HepG2 (cell line): ENCODE results near the gene ANO1. TPM values are rescaled to one million over a fixed set of nuclear protein-coding genes. Genes with fewer than 3 reads are reported as not detected.
"Not testable (repeated sequence)": the region's sequence is repeated elsewhere in the genome, so short reads cannot be mapped to it uniquely, and the experiment has no call there.

Source experiments
- ATAC-seq: fragments of 200-7000 bp; cut with Tn5 transposase; 3 replicates; pipeline ENCODE4 v1.9.1; 2020; ENCODE audit warnings: mild to moderate bottlenecking, moderate library complexity
- BruUV-seq: library from RNA; stranded (reverse); fragments of 400-500 nt; replicated peaks from 2 replicates; lab custom pipeline; 2021; lab: Mats Ljungman, UMichigan
- CTCF ChIA-PET: fragments of 300-600 bp; formaldehyde crosslinking; extraction: SDS; loops from one replicate; lab custom pipeline; 2021; ENCODE audit warnings: low total read pairs, inconsistent platforms, low intra/inter-chr PET ratio; lab: Yijun Ruan, JAX
- POLR2A ChIA-PET: fragments of 350-600 bp; sonication (Branson Sonifier 250); formaldehyde crosslinking; loops from one replicate; lab custom pipeline; 2020; ENCODE audit warnings: antibody characterized with exemption, inconsistent platforms; lab: Yijun Ruan, JAX
- DNase-seq: peaks from one replicate; pipeline ENCODE4 v3.0.0-alpha.2; 2015; ENCODE audit warnings: low spot score
- FAIRE-seq: peaks from 3 replicates; lab custom pipeline; 2011; peaks lifted over from hg19 to GRCh38; lab: Jason Lieb, UNC
- H2AFZ ChIP-seq: one replicate; pipeline ENCODE4 v1.6.1; 2011; ENCODE audit warnings: low read length, inconsistent platforms
- H3K27ac ChIP-seq: fragments of 300-600 bp; 3 replicates; pipeline ENCODE4 v1.8.0; 2011; ENCODE audit warnings: mixed run types, mild to moderate bottlenecking, mixed read lengths, low read length, inconsistent platforms; ENCODE audit not compliant: insufficient read depth; ENCODE audit errors: extremely low read length
- H3K27me3 ChIP-seq, 2 experiments: fragments of 200-600 bp in 1 of 2; 2 replicates in 1 of 2; 3 replicates in 1 of 2; pipeline versions ENCODE4 v1.6.0 to v1.8.0; 2011; ENCODE audit warnings: low read length in 2 of 2, mild to moderate bottlenecking in 2 of 2, moderate library complexity in 2 of 2, inconsistent platforms in 1 of 2; ENCODE audit not compliant: insufficient read depth in 2 of 2, control insufficient read depth in 1 of 2
- H3K36me3 ChIP-seq, 2 experiments: fragments of 200-600 bp in 1 of 2; replicated peaks in 1 of 2; 2 replicates in 1 of 2; 3 replicates in 1 of 2; pipeline versions ENCODE4 v1.5.1 to v1.8.0; 2011; ENCODE audit warnings: low read length in 2 of 2, inconsistent platforms in 1 of 2; ENCODE audit not compliant: insufficient read depth in 2 of 2, control insufficient read depth in 1 of 2
- H3K4me1 ChIP-seq: 2 replicates; pipeline ENCODE4 v1.5.1; 2012; ENCODE audit warnings: low read length, inconsistent platforms; ENCODE audit not compliant: insufficient read depth
- H3K4me2 ChIP-seq: 2 replicates; pipeline ENCODE4 v1.6.0; 2011; ENCODE audit warnings: low read depth, low read length, inconsistent platforms
- H3K4me3 ChIP-seq, 3 experiments: fragments of 200-600 bp in 1 of 3; sonication (generic), shearing (Covaris generic) in 1 of 3; replicated peaks in 1 of 3; 2 replicates each; pipeline ENCODE4 v1.5.1; 2011 to 2016; ENCODE audit warnings: low read length in 3 of 3, inconsistent platforms in 2 of 3, low read depth in 2 of 3, mild to moderate bottlenecking in 2 of 3, control low read depth in 1 of 3, mixed read lengths in 1 of 3; ENCODE audit not compliant: insufficient read depth in 1 of 3
- H3K79me2 ChIP-seq: one replicate; pipeline ENCODE4 v1.6.1; 2011; ENCODE audit warnings: low read length, inconsistent platforms; ENCODE audit not compliant: insufficient read depth
- H3K9ac ChIP-seq: 2 replicates; pipeline ENCODE4 v1.6.0; 2011; ENCODE audit warnings: mild to moderate bottlenecking, low read depth, low read length, inconsistent platforms; ENCODE audit not compliant: insufficient read depth
- H3K9me3 ChIP-seq: 2 replicates; pipeline ENCODE4 v1.5.1; 2012; ENCODE audit warnings: mild to moderate bottlenecking, low read length
- H4K20me1 ChIP-seq: 2 replicates; pipeline ENCODE4 v1.6.0; 2011; ENCODE audit warnings: inconsistent platforms, mild to moderate bottlenecking, low read length, moderate library complexity; ENCODE audit not compliant: insufficient read depth
- GLI4 ChIP-seq: sonication (generic); formaldehyde crosslinking; IDR thresholded peaks from 2 replicates; pipeline ENCODE4 v1.5.1; 2020; ENCODE audit warnings: missing genetic modification reagents, mild to moderate bottlenecking, moderate library complexity, borderline replicate concordance
- MAFK ChIP-seq, 2 experiments: IDR thresholded peaks in 1 of 2; conservative IDR thresholded peaks in 1 of 2; 2 replicates each; pipeline ENCODE4 v1.6.1; 2011; ENCODE audit warnings: improper control_type of control experiment in 2 of 2, low read length in 2 of 2
- SOX13 ChIP-seq, 3 experiments: fragments of 450-650 bp in 1 of 3; sonication (generic) in 1 of 3; formaldehyde crosslinking in 1 of 3; IDR thresholded peaks in 2 of 3; conservative IDR thresholded peaks in 1 of 3; 2 replicates each; pipeline versions ENCODE4 v1.5.0 to v1.6.1; 2016 to 2020; ENCODE audit warnings: antibody characterized with exemption in 1 of 3, mild to moderate bottlenecking in 1 of 3, missing compliant biosample characterization in 1 of 3, missing genetic modification reagents in 1 of 3, moderate library complexity in 1 of 3
- SOX5 ChIP-seq: IDR thresholded peaks from 2 replicates; pipeline ENCODE4 v1.6.1; 2016; ENCODE audit warnings: borderline replicate concordance
- SOX6 ChIP-seq, 2 experiments: fragments of 450-650 bp in 1 of 2; sonication (generic) in 1 of 2; formaldehyde crosslinking in 1 of 2; IDR thresholded peaks; 2 replicates each; pipeline versions ENCODE4 v1.4.0 to v1.6.1; 2017 to 2020; ENCODE audit warnings: antibody characterized with exemption in 1 of 2, mild to moderate bottlenecking in 1 of 2, missing genetic modification reagents in 1 of 2
- ZNF432 ChIP-seq: sonication (generic); formaldehyde crosslinking; IDR thresholded peaks from 2 replicates; pipeline ENCODE4 v1.5.0; 2020; ENCODE audit warnings: missing genetic modification reagents, mild to moderate bottlenecking, borderline replicate concordance
- WGBS: methylation state at CpG from one replicate; pipeline ENCODE4 v1.1.6; 2017; ENCODE audit warnings: low lambda C conversion rate; 5-methylcytosine and 5-hydroxymethylcytosine counted together
- in situ Hi-C: cut with HindIII; loops from 2 replicates; pipeline ENCODE4 v1.10.0; 2017; ENCODE audit warnings: low pct_unique_long_range_greater_than_20kb; ENCODE audit not compliant: extremely low pct_ligation_motif_present
- intact Hi-C: fragments of 100-400 bp; cut with micrococcal nuclease; formaldehyde crosslinking; loops from one replicate; pipeline ENCODE4 v1.10.0; 2022; ENCODE audit not compliant: unreplicated experiment
- polyA plus RNA-seq, 8 experiments: library from polyadenylated mRNA; depleted of rRNA in 3 of 8; stranded (reverse) in 7 of 8; unstranded in 1 of 8; fragments of >200 nt; fragmentation: Illumina TruSeq in 4 of 8; extraction: Trizol in 4 of 8; gene quantifications; 2 replicates each; pipeline versions ENCODE4 v1.2.1 to v1.2.3, GENCODE V29; 2011 to 2016; ENCODE audit warnings: low read depth in 4 of 8, missing spikeins in 1 of 8, mixed read lengths in 1 of 8; ENCODE audit not compliant: insufficient read depth in 1 of 8
- total RNA-seq, 5 experiments: library from RNA; depleted of rRNA; stranded (reverse); fragments of >200 nt; fragmentation: Illumina TruSeq; extraction: Trizol; gene quantifications; 2 replicates each; pipeline ENCODE4 v1.2.3, GENCODE V29; 2016; ENCODE audit warnings: low read depth in 1 of 5
- TF ChIP-seq, protein P1 (sequence below): sonication (generic); formaldehyde crosslinking; conservative IDR thresholded peaks from 2 replicates; pipeline ENCODE4 v1.8.0; 2022; ENCODE audit warnings: low read depth, missing genetic modification reagents

Gene ANO1
- total and polyA plus RNA-seq, 2 of the 13 experiments (the other 11 are each of a cell fraction or from before 2014, with no cell fraction given) = not detected

- H4K20me1 ChIP-seq = no peaks in the 10 kb centered on the region
- WGBS = 25% methylated on average over 7 of the region's 11 CpGs
These were observed 43.3 kb upstream of the ANO1 start for GRCh38 chr11:70034740-70035365.

DNA sequence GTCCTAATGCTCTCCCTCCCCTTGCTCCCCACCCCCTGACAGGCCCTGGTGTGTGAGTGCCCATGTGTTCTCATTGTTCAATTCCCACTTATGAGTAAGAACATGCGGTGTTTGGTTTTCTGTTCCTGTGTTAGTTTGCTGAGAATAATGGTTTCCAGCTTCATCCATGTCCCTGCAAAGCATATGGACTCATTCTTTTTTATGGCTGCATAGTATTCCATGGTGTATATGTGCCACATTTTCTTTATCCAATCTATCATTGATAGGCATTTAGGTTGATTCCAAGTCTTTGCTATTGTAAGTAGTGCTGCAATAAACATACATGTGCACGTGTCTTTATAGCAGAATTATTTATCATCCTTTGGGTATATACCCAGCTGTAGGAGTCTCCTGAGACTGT, 42.5 kb upstream of the ANO1 start:
- POLR2A ChIA-PET, H2AFZ ChIP-seq, DNase-seq, intact Hi-C loops, H3K79me2 ChIP-seq, FAIRE-seq, H3K4me3 ChIP-seq, ATAC-seq, CTCF ChIA-PET, H3K36me3 ChIP-seq, H3K4me2 ChIP-seq, BruUV-seq, H4K20me1 ChIP-seq, H3K9ac ChIP-seq, H3K27ac ChIP-seq, H3K4me1 ChIP-seq, in situ Hi-C loops: not testable (repeated sequence)
- Histone ChIP-seq H3K27me3 (peaks cover 6 to 63% of the 10 kb centered on the region in 2 experiments), H3K9me3 (peaks cover 19% of the 10 kb centered on the region; the same call in 1 of the 2 replicates)
- WGBS = 0% methylated on average over 2 of the region's 2 CpGs

More at GRCh38 chr11:70034740-70035365, 43.3 kb upstream of the ANO1 start:
- FAIRE-seq (no peak), DNase-seq (no peak), ATAC-seq (peak; percentile 70; the same call in 2 of the 3 replicates)
- Histone ChIP-seq H2AFZ (no peak overlapping the region), H3K27me3 (peaks cover 5 to 61% of the 10 kb centered on the region in 2 experiments)
- TF ChIP-seq SOX13 (IDR thresholded peaks at IDR 0.05) (no peak), SOX13 (CRISPR knock-in tag; conservative IDR thresholded peaks at IDR 0.05 in 1 of 2, IDR thresholded peaks at IDR 0.05 in 1 of 2) (peak in 1 of 2 experiments; percentile 52; a peak in 2 of 4 replicates), SOX6 (IDR thresholded peaks at IDR 0.05) (no peak), SOX6 (CRISPR knock-in tag; IDR thresholded peaks at IDR 0.05) (peak; percentile 47), MAFK (conservative IDR thresholded peaks at IDR 0.05 in 1 of 2, IDR thresholded peaks at IDR 0.05 in 1 of 2; ENCODE audit: low read length in 2 of 2) (peak; percentile 7 to 13; a peak in 1 of 4 replicates), ZNF432 (CRISPR knock-in tag) (no peak), GLI4 (CRISPR knock-in tag) (no peak), SOX5 (CRISPR knock-in tag) (peak; percentile 54; the same call in 1 of the 2 replicates)
- TF ChIP-seq, protein P1, sequence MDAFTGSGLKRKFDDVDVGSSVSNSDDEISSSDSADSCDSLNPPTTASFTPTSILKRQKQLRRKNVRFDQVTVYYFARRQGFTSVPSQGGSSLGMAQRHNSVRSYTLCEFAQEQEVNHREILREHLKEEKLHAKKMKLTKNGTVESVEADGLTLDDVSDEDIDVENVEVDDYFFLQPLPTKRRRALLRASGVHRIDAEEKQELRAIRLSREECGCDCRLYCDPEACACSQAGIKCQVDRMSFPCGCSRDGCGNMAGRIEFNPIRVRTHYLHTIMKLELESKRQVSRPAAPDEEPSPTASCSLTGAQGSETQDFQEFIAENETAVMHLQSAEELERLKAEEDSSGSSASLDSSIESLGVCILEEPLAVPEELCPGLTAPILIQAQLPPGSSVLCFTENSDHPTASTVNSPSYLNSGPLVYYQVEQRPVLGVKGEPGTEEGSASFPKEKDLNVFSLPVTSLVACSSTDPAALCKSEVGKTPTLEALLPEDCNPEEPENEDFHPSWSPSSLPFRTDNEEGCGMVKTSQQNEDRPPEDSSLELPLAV = no peak
- TF ChIP-seq, all 625 proteins: peak for 4
- Histone ChIP-seq H3K9ac (no peak overlapping the region), H3K27ac (no peak overlapping the region), H3K4me3 (no peak overlapping the region), H3K79me2 (no peaks in the 10 kb centered on the region), H3K4me2 (no peak overlapping the region), H3K9me3 (peaks cover 19% of the 10 kb centered on the region; the same call in 1 of the 2 replicates), H3K36me3 (no peaks in the 10 kb centered on the region), H3K4me1 (no peaks in the 10 kb centered on the region)
- intact Hi-C loops = no loop called here
- CTCF ChIA-PET = no interaction called here
- no TSS peak for BruUV-seq
- in situ Hi-C loops = no loop called here
- POLR2A ChIA-PET = no interaction called here
